Fibroblast of skin of right quadriceps (primary cell): ENCODE results near the gene CSTB.
A peak's percentile ranks its signal among the peaks of the same experiment; 100 is the strongest.
"Not testable (repeated sequence)": the region's sequence is repeated elsewhere in the genome, so short reads cannot be mapped to it uniquely, and the experiment has no call there.

Experiments used
- DNase-seq: peaks from one replicate; pipeline ENCODE4 v3.0.0-alpha.2; 2013

The CSTB gene

GRCh38 chr21:43775795-43776430, at the start of gene CSTB:
Gene CSTB (minus strand): TSS chr21:43776308. CDS start chr21:43776269, 39 bp downstream.
- peak; percentile 62 for DNase-seq

- DNase-seq: no peak
Measured at GRCh38 chr21:43825242-43825935, 49.3 kb upstream of the CSTB start.

GRCh38 chr21:43824333-43825241, 48.5 kb upstream of the CSTB start:
- DNase-seq: peak; percentile 42

GRCh38 chr21:43822741-43823140, 46.6 kb upstream of the CSTB start:
- not testable (repeated sequence) for DNase-seq

- not testable (repeated sequence) for DNase-seq
Measured at GRCh38 chr21:43822166-43822565, 46.1 kb upstream of the CSTB start.

- no peak for DNase-seq
Measured at GRCh38 chr21:43820466-43820865, 44.4 kb upstream of the CSTB start.

GRCh38 chr21:43819511-43820405, 43.6 kb upstream of the CSTB start:
- DNase-seq: no peak

- DNase-seq: no peak
Measured at GRCh38 chr21:43818685-43819084, 42.6 kb upstream of the CSTB start.

GRCh38 chr21:43817157-43818086, 41.3 kb upstream of the CSTB start:
- DNase-seq: no peak

GRCh38 chr21:43816611-43817071, 40.5 kb upstream of the CSTB start:
- no peak for DNase-seq

GRCh38 chr21:43815991-43816390, 39.9 kb upstream of the CSTB start:
- DNase-seq: no peak

GRCh38 chr21:43815107-43815613, 39.1 kb upstream of the CSTB start:
- DNase-seq: no peak

- no peak for DNase-seq
Measured at GRCh38 chr21:43814215-43815106, 38.4 kb upstream of the CSTB start.

- no peak for DNase-seq
Measured at GRCh38 chr21:43813656-43813980, 37.5 kb upstream of the CSTB start.

- DNase-seq: no peak
Measured at GRCh38 chr21:43812957-43813655, 37.0 kb upstream of the CSTB start.

GRCh38 chr21:43812139-43812821, 36.2 kb upstream of the CSTB start:
- DNase-seq: no peak

GRCh38 chr21:43811262-43812105, 35.4 kb upstream of the CSTB start:
- no peak for DNase-seq
